Measurements from ENCODE around the gene TEK.

DNA sequence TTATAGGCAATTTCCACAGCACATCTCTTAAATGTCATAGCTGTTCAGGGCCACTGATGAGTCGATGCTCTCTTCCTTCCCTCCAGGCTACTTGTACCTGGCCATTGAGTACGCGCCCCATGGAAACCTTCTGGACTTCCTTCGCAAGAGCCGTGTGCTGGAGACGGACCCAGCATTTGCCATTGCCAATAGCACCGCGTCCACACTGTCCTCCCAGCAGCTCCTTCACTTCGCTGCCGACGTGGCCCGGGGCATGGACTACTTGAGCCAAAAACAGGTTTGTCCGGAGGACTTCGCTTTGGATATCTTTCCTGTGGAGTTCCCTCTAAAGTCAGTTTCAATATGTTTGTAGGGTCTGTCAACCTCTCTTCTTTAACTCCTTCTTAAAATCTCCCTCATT, 103.6 kb downstream of the TEK start:
- TF ChIP-seq, protein P1, sequence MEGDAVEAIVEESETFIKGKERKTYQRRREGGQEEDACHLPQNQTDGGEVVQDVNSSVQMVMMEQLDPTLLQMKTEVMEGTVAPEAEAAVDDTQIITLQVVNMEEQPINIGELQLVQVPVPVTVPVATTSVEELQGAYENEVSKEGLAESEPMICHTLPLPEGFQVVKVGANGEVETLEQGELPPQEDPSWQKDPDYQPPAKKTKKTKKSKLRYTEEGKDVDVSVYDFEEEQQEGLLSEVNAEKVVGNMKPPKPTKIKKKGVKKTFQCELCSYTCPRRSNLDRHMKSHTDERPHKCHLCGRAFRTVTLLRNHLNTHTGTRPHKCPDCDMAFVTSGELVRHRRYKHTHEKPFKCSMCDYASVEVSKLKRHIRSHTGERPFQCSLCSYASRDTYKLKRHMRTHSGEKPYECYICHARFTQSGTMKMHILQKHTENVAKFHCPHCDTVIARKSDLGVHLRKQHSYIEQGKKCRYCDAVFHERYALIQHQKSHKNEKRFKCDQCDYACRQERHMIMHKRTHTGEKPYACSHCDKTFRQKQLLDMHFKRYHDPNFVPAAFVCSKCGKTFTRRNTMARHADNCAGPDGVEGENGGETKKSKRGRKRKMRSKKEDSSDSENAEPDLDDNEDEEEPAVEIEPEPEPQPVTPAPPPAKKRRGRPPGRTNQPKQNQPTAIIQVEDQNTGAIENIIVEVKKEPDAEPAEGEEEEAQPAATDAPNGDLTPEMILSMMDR (IDR thresholded peaks at IDR 0.05; ENCODE audit: low read depth, low read length) = no peak
- no peak for TF ChIP-seq POLR2A (IDR thresholded peaks at IDR 0.05; ENCODE audit: extremely low read depth, insufficient read length)
- TF ChIP-seq, protein P2, sequence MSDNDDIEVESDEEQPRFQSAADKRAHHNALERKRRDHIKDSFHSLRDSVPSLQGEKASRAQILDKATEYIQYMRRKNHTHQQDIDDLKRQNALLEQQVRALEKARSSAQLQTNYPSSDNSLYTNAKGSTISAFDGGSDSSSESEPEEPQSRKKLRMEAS (IDR thresholded peaks at IDR 0.05; ENCODE audit: low read depth, low read length) = no peak
